K562 (cell line): ENCODE results near the gene RPP25. TPM values are rescaled to one million over a fixed set of nuclear protein-coding genes. Genes with fewer than 3 reads are reported as not detected.

Experiments
- AFF1 ChIP-seq, 2 experiments: fragments of 450-650 bp; IDR thresholded peaks; 2 replicates each; pipeline ENCODE4 v1.6.1; 2018; ENCODE audit warnings: mild to moderate bottlenecking in 2 of 2, low read depth in 1 of 2; ENCODE audit not compliant: partially characterized antibody in 2 of 2
- ATF3 ChIP-seq, 2 experiments: fragments of 450-650 bp in 1 of 2; sonication (generic) in 1 of 2; formaldehyde crosslinking in 1 of 2; IDR thresholded peaks in 1 of 2; conservative IDR thresholded peaks in 1 of 2; 2 replicates each; pipeline versions ENCODE4 v1.6.1 to v1.8.1; 2016 to 2023; ENCODE audit warnings: mild to moderate bottlenecking in 2 of 2, moderate library complexity in 2 of 2, inconsistent platforms in 1 of 2, missing genetic modification reagents in 1 of 2
- CHAMP1 ChIP-seq: fragments of 450-650 bp; IDR thresholded peaks from 2 replicates; pipeline ENCODE4 v1.6.1; 2016; ENCODE audit warnings: mild to moderate bottlenecking
- DPF2 ChIP-seq: fragments of 450-650 bp; IDR thresholded peaks from 2 replicates; pipeline ENCODE4 v1.6.1; 2016
- ELF4 ChIP-seq: fragments of 450-650 bp; formaldehyde crosslinking; IDR thresholded peaks from 2 replicates; pipeline ENCODE4 v1.4.0; 2022; ENCODE audit warnings: missing genetic modification characterization
- KAT2B ChIP-seq: IDR thresholded peaks from one replicate; pipeline ENCODE4 v1.6.1; 2012; ENCODE audit warnings: low read depth, mild to moderate bottlenecking, control low read depth, inconsistent platforms, low read length, moderate library complexity
- L3MBTL2 ChIP-seq: fragments of 450-650 bp; IDR thresholded peaks from 2 replicates; pipeline ENCODE4 v1.6.1; 2016; ENCODE audit warnings: mild to moderate bottlenecking, moderate library complexity
- LCOR ChIP-seq: sonication (generic); formaldehyde crosslinking; IDR thresholded peaks from 2 replicates; pipeline ENCODE4 v1.8.0; 2022; ENCODE audit warnings: mild to moderate bottlenecking, missing genetic modification reagents
- MEIS2 ChIP-seq: fragments of 450-650 bp; IDR thresholded peaks from 2 replicates; pipeline ENCODE4 v1.6.1; 2014; ENCODE audit warnings: mild to moderate bottlenecking; ENCODE audit not compliant: partially characterized antibody
- MLX ChIP-seq, 2 experiments: fragments of 450-650 bp in 1 of 2; sonication (generic) in 1 of 2; formaldehyde crosslinking; conservative IDR thresholded peaks; 2 replicates each; pipeline versions ENCODE4 v1.4.0 to v1.8.1; 2020 to 2022; ENCODE audit warnings: mild to moderate bottlenecking in 1 of 2, missing genetic modification reagents in 1 of 2
- MTA1 ChIP-seq: fragments of 450-650 bp; IDR thresholded peaks from 2 replicates; pipeline ENCODE4 v1.6.1; 2017; ENCODE audit warnings: borderline replicate concordance
- RBM34 ChIP-seq: fragments of 200-400 bp; formaldehyde crosslinking; IDR thresholded peaks from 2 replicates; pipeline ENCODE4 v1.6.1; 2018; ENCODE audit warnings: low read length, borderline replicate concordance; ENCODE audit not compliant: insufficient read depth
- RFX7 ChIP-seq: fragments of 250-450 bp; sonication (Bioruptor Pico); IDR thresholded peaks from 2 replicates; pipeline ENCODE4 v1.5.1; 2021; ENCODE audit warnings: mild to moderate bottlenecking
- SETDB1 ChIP-seq: IDR thresholded peaks from one replicate; pipeline ENCODE4 v1.6.1; 2012; ENCODE audit warnings: low read length, control low read depth, inconsistent platforms
- SMARCA4 ChIP-seq: fragments of 450-650 bp; IDR thresholded peaks from 2 replicates; pipeline ENCODE4 v1.6.1; 2016
- SOX6 ChIP-seq: fragments of 450-650 bp; IDR thresholded peaks from 2 replicates; pipeline ENCODE4 v1.6.1; 2014; ENCODE audit warnings: mild to moderate bottlenecking
- TAF9B ChIP-seq: fragments of 450-650 bp; IDR thresholded peaks from 2 replicates; pipeline ENCODE4 v1.6.1; 2018; ENCODE audit warnings: mild to moderate bottlenecking; ENCODE audit not compliant: partially characterized antibody
- ZC3H8 ChIP-seq: fragments of 450-650 bp; IDR thresholded peaks from 2 replicates; pipeline ENCODE4 v1.6.1; 2017
- ZKSCAN1 ChIP-seq: fragments of 150-350 bp; IDR thresholded peaks from 2 replicates; pipeline ENCODE4 v1.6.1; 2016; ENCODE audit warnings: low read depth, low read length
- ZNF140 ChIP-seq: fragments of 250-450 bp; sonication (Bioruptor Pico); IDR thresholded peaks from 2 replicates; pipeline ENCODE4 v1.8.0; 2021; ENCODE audit warnings: moderate library complexity, mild to moderate bottlenecking, inconsistent platforms
- ZNF785 ChIP-seq: fragments of 250-450 bp; sonication (Bioruptor Pico); IDR thresholded peaks from 2 replicates; pipeline ENCODE4 v1.4.0; 2020; ENCODE audit warnings: mild to moderate bottlenecking
- polyA plus RNA-seq, 8 experiments: library from polyadenylated mRNA; depleted of rRNA in 4 of 8; stranded (reverse) in 5 of 8; unstranded in 3 of 8; fragments of >200 nt; fragmentation: Nextera tagmentation in 2 of 8; fragmentation: Illumina TruSeq in 1 of 8; extraction: Ambion mirVana in 2 of 8; extraction: Trizol in 1 of 8; gene quantifications; 2 replicates each; pipeline versions ENCODE4 v1.2.1 to v1.2.3, GENCODE V29; 2011 to 2014; ENCODE audit warnings: inconsistent platforms in 1 of 8, missing spikeins in 1 of 8
- total RNA-seq, 7 experiments: library from RNA; depleted of rRNA in 6 of 7; stranded (reverse); fragments of >200 nt in 6 of 7; fragmentation: Illumina TruSeq in 2 of 7; extraction: Trizol in 2 of 7; gene quantifications; 2 replicates each; pipeline versions ENCODE4 v1.2.1 to v1.2.3, GENCODE V29; 2011 to 2021; ENCODE audit warnings: low replicate concordance in 1 of 7

The RPP25 gene
- total and polyA plus RNA-seq, 9 of the 15 experiments (the other 6 are each of a cell fraction or from before 2014, with no cell fraction given), result 1.1 to 12.3 (median 5.6) TPM

GRCh38 chr15:74955796-74956647, 550 bp downstream of the RPP25 start (continued):
- TF ChIP-seq DPF2 (no peak), SMARCA4 (no peak), MEIS2 (no peak), SOX6 (peak; percentile 70), ATF3 (IDR thresholded peaks at IDR 0.05) (no peak), ATF3 (CRISPR knock-in tag; conservative IDR thresholded peaks at IDR 0.05) (peak; percentile 85), MTA1 (peak; percentile 61; the same call in 1 of the 2 replicates), SETDB1 (no peak), MLX (CRISPR knock-in tag; conservative IDR thresholded peaks at IDR 0.05) (peak in 1 of 2 experiments; percentile 99; a peak in 2 of 4 replicates), AFF1 (IDR thresholded peaks at IDR 0.05; ENCODE audit: low read depth in 1 of 2, partially characterized antibody in 2 of 2) (no peak), ELF4 (CRISPR knock-in tag) (no peak), ZKSCAN1 (peak; percentile 65; the same call in 1 of the 2 replicates), ZNF140 (no peak), TAF9B (no peak), ZNF785 (CRISPR knock-in tag) (no peak), RFX7 (CRISPR knock-in tag) (no peak), LCOR (CRISPR knock-in tag) (peak; percentile 98), CHAMP1 (no peak), ZC3H8 (no peak), KAT2B (no peak), L3MBTL2 (peak; percentile 100), RBM34 (no peak)
